Fibroblast of skin of back (primary cell): ENCODE measurements around the gene ZCWPW1.

Source experiments
- DNase-seq: peaks from one replicate; pipeline ENCODE4 v3.0.0-alpha.2; 2013

The ZCWPW1 gene

GRCh38 chr7:100351657-100352058, 76.8 kb downstream of the ZCWPW1 start:
- DNase-seq = no peak
